NCI-H345 (cell line): ENCODE measurements around the gene NME7.
A peak's percentile ranks its signal among the peaks of the same experiment; 100 is the strongest.
"Not testable (repeated sequence)": the region's sequence is repeated elsewhere in the genome, so short reads cannot be mapped to it uniquely, and the experiment has no call there.

Experiments
- DNase-seq: peaks from one replicate; lab custom pipeline; 2025; lab: John Stamatoyannopoulos, UW

The NME7 gene

DNA sequence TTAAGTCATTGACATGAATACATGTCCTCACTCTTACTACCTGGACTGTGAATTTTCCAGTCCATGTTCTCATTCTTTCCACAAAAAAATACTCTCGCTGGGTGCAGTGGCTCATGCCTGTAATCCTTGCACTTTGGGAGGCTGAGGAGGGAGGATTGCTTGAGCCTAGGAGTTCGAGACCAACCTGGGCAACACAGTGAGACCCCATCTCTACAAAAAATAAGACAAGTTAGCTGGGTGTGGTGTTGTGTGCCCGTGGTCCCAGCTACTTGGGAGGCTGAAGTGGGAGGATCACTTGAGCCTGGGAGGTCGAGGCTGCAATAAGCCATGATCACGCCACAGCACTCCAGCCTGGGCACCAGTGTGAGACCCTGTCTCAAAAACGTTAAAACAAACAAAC lies 242.0 kb downstream of the NME7 start:
- DNase-seq: not testable (repeated sequence)

GRCh38 chr1:169124459-169124858 lies 243.1 kb downstream of the NME7 start:
- no peak for DNase-seq

- DNase-seq: no peak
Measured at GRCh38 chr1:169122976-169123375, 244.6 kb downstream of the NME7 start.

DNA sequence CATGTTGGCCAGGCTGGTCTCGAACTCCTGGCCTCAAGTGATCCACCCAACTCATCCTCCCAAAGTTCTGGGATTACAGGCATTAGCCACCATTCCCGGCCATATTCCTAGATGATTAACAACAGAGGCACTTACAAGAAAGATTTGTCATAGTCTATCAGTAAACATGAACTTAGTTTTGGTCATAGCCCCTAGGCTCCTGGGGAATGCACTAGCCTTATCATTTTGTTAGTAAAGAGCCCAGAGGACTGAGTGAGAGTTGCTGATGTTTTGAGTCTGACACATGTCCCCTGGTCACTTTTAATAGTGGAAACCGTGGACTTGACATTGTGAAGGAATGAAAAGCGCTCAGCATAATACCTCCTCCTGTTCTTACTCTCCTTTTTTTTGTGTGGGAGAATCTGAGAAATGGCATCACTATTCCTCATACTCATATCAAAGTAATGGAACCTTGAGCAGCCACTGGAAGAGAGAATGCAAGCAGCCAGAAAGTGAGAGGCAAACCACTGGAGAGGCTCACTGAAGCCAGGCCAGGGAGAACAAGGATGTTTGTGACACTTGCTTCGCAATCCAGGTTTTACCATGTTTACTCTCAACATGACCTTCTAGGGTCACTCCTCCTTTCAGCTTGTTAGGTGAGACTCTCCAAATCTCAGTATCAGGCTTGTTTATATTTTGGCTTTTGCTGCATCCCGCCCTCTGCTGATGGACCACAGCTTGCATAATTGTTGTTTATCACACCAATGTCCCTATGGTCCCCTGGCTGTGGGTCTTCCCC lies 246.3 kb downstream of the NME7 start:
- DNase-seq: no peak

DNA sequence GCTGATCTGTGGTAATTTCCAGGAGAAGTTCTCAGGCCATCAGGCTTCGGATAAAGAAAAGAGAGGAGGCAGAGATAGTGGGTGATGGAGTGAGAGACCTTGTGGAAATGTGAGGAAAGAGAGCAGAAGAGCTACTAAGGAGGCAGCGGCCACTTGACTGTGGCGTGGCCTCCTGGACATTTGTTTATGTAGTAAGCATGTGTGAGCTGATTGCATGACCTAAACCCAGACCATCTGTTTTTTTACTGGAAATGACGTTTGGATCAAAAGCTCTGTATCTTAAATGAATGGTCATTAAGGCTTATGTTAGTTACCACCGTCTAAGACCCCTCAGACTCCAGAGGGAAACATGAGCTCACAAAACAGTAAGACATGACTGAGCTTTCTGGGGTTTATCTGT lies 247.5 kb downstream of the NME7 start:
- no peak for DNase-seq

GRCh38 chr1:169119405-169119804 lies 248.2 kb downstream of the NME7 start:
- no peak for DNase-seq

DNA sequence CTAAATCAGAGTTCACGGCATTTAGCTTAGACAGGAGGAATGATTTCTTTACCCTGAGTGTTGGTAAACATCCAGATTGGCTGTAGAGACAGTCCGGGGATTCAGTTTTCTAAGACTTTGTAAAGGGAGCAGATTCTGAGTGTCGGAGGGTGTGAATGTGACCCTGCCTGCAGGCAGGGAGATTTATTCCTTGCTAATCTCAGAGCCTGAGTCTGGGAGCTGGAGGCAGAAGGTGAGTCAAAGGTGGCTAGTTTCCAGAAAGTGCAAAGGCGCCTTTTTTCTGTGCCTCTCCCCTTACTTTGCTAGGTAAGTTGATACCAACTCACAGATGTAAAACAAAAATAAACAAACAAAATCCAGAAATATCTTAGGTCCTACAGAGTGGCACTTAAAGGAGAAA lies 249.4 kb downstream of the NME7 start:
- DNase-seq: no peak

DNA sequence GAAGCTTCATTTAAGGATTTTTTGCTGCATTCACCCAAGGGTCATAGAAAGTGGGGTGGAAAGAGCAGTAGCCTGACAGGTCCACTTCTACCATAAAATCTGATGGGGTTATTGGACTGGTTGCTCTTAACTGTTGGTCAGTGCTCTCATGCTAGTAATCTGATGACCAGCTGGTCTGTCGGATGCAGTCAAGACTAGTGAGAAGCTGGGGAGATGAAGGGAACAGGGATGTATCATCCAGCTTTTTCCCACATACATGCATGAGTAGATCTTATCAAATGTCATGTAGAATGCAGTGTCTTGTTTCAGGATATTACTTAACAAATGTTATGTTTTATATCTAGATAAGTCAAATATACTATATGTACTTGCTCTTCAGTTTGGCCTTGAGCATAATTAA lies 250.0 kb downstream of the NME7 start:
- no peak for DNase-seq

DNA sequence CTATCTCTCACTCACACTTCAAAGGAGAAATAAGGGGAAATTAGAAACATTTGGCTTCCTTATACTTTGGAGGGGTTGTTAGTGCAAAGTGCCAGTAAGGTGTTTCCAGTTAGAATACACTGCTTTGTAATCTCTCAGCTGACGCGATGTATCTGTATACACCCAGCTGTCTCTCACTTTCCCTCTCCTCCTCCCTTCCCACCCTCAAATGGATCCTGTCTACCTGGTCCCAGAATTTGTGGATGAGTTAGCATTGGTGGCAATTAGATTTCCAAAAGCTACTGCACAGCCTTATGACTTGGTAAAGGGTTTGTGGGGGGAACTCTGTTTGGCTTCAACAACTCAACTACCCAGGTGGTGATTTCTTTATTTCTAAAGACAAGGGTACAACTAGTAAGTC lies 250.6 kb downstream of the NME7 start:
- no peak for DNase-seq

DNA sequence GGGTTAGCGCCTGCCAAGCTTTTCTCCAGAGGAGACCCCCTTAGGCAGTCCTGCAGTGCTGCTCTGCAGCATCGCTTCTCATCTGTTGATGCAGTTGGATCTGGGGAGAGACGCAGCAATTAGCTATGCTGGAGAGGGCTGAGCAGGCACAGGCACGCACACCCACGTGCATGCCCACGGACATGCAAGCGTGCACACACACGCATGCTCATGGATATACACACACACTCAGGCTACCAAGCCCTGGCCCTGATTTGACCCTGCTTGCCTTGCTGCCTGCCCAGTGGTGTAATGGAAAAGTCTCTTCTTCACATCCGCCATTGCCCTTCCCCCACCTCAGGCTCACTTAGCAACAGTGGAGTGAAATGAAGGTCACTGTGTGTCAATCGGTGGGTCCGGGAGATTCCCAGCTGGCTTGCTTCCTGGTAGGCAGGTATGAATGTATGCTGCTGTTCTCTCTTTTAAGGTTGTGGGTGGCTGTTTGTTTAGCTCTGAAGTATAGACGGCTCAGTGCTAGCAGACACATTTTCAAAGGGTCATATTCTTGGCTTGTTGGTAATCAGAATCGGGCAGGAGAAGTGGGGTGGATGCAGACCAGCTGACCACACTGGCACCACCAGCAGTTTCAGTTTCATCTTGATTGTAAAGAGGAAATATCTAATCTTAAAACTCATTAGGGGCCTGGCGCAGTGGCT lies 251.6 kb downstream of the NME7 start:
- DNase-seq: no peak

GRCh38 chr1:169113613-169114119 lies 253.9 kb downstream of the NME7 start:
- no peak for DNase-seq

DNA sequence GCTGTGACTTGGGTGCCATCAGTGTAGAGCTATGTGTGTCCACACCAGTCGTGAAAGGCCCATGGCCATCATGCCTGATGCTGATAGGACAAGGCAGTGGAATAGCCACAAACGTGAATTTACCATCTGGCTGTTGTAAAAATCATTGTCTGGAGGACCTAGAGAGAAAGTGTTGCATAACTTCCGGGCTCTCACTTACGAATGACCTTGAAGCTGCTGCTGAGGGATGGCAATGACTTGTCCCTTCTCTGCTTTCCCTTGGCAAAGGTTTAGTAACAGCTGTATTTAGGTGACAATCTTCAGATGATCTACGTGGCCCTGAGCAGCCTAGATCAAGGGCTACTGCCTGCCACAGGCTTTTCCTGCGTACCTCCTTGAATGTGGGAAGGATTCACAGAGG lies 255.4 kb downstream of the NME7 start:
- no peak for DNase-seq

GRCh38 chr1:169111472-169111871 lies 256.1 kb downstream of the NME7 start:
- DNase-seq: no peak

DNA sequence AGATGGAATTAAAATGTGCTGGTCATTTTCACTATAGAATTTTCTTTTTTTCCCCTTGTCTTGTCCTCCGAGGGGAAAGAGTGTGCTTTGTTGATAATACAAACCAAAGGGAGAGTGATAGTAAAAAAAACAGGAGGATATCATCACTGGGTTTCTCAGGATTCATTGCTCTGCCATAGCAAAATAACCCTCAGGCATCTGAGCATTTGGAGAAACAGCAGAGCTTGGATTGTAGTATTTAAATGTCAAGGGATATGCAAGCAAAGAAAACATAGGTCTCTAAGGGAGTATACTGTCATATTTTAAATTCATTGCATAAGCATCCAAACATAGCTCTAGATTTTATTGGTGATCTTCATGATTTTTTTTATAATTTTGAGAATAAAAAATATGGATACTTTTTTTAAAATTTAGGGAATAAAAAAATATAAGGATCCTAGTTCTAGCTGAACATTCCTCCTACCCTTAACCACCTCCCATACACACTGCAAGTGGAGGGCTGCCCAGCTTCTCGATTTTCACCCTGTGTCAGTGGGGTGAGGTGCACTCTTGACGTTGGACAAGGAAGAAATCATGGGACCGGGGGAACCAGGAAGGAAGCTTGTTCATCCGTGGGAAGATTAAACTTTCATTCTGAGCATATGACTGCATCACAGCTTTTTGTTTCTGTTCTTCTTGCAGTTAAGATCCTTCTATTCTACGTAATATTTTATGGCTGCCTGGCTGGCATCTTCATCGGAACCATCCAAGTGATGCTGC lies 256.7 kb downstream of the NME7 start:
- no peak for DNase-seq

- no peak for DNase-seq
Measured at GRCh38 chr1:169110236-169110635, 257.4 kb downstream of the NME7 start.

GRCh38 chr1:169109561-169110134 lies 257.9 kb downstream of the NME7 start:
- DNase-seq: peak; percentile 65

DNA sequence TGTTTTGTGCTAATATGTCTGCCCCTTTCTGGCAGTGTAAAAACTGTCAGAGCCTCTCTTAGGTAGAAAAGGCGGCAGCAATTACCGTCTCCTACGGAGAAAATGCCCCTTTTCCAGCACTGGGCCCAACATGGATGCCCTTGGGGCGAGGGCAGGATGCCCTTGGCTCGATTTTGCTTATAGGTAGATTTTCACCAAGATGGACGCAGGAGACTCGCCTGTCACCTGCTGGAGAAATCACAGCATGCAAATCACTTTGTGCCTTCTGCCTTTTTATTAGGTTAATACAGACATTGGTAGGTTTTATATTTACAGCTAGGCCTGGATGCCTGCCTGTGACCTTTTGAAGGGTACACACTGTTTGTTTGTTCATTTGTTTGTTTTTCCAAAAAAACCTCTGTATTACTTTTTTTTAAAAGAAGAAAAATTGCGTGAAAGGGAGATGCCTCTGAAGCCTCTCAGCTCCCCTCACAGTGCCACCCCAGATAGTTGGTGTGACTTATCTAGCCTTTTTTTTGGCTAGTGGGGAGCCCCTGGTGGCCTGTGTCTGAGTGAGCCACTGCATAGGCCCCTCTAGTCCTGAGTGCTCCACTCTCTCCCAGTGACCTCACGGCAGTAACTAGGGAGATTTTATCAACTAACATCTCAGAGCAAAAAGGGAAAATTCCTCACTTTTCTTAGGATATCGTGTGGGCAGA lies 258.6 kb downstream of the NME7 start:
- DNase-seq: peak; percentile 40

DNA sequence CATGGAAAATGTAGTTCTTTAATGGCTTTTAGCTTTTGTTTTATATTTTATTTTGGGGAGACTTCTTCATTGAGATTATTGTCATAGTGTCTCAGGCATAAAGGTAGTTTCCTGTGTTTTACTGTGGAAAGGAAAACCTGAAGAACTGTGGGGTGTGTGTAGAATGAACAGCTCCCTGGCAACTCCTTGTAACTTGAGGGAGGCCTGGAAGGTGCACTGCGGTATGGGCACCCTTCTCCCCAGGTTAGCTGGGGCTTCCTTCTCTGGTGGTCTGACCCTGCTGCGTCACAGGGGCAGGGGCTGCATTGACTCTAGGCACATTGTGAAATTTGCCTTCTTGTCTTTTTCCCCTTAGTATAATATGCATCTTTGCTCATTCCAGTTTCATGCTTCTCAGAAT lies 259.4 kb downstream of the NME7 start:
- DNase-seq: no peak

DNA sequence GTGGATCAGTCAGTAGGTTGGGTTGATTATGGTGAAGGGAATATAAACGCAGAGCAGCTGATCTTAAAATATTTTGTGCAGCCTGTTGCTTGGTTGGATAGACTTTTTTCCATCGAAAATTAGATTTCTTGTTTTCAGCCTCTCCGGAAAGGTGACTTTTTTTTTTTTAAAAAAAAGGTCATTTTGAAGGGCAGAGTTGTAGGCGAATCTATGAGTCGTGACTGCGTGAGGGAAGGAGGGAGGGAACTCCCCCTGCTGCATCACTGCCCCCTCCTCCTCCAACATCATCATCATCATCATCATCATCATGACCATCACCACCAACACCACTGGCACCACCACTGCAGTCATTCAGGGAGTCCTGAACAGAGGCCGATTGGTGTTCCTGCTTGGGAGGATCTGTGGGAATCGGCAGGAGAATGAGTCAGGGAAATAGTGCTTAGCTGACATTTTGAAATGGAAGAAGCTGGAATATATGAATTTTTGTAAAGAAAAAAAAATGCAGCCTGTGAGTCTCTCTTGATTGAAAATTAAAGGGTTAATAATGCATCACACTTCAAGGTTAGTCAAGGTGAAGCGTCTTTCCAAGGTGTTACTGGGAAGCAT lies 259.9 kb downstream of the NME7 start:
- DNase-seq: no peak

DNA sequence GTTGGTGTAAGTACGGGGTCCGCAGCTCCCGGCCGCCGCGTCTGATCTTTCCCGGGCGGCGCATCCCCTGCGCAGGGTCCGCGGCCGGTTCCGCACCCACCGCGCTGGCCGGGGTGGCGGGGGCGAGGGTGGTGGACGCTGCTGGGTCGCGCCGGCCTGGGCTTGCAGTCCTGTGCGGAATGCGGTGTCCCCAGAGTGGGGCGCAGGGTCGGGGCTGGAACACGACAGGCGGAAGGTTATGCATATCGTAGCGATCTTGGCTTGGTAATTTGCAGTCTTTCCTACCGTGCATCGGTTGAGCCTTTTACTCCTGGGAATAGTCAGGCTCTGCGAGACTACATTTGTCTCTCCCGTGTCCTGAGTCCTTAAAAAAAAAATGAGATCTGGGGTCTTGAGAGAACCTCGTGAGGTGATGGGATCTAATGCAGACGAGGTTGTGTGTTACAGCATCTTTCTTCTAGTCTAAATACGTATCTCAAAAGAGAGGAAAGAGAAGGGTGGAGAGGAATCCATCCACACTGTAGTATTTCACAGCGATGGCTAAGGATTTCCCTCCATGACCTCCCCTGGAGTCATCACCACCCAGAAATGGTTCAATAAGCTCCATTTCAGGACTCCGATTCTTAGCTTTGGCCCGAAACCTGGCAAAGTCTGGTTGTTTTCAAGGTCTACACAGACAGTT lies 260.5 kb downstream of the NME7 start:
- DNase-seq: no peak
